ENCODE measurements around the gene KRT73. TPM values are rescaled to one million over a fixed set of nuclear protein-coding genes. Genes with fewer than 3 reads are reported as not detected.

The KRT73 gene
- total RNA-seq, 1 donor from 2014 or later, result not detected

DNA sequence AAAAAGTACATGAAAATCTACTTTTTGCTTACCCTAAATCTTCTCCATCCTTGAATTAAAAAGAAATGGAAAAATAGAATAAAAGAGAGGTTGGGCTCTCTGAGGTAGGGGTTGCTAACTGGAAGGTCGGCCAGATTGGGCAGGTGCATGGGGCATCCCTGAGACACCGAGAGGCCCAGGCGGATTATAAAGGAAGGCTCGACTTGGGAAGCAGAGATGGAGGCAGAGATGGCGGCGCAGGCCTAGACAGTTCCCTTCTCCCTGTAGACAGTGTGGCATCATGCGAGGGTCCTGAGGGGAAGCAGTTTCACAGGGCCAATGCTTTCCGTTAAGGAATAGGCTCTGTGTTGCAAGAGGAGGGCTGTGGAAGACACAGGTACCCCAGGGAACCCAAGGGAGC lies 41.0 kb downstream of the KRT73 start:
- FAIRE-seq, result no peak
- no peak for DNase-seq (ENCODE audit: low spot score in 2 of 2)

DNA sequence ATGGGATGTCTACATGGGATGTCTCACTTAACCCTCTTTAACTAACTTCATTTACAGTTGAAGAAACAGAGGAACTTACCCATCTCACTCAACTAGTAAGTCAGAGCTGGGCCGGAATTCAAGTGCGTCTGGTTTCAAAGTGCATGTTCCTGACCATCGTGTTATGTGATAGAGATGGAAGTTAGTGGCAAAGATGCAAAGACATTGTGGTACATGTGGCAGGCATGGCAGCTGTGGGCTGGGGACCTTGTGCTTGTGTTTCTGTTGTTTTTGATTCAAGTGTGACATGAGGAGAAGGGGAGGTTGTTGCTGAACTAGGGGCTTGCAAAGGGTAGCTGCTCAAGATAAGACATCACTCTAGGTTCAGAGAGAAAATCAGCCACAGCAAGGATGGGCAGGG lies 42.4 kb downstream of the KRT73 start:
- DNase-seq (ENCODE audit: low spot score in 2 of 2), result no peak
- FAIRE-seq, result no peak

DNA sequence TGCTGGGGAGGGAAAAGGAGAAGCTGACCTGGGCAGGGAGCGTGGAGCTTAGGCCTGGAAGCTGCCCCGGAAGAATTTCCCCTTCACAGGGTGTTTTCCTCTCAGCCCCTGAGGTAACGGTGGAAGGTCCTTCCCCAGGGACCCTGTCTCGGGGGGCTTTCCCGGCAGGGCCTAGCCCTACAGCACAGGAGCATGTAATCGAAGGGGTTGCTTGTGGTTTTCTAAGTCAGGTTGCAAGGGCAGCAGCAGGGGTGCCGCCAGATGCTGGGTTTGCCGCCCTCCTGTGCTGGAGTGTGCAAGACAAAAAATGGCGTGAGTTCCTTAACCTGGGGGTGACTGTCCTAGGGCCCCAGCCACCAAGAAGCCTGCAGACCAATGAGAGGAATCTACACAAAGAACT lies 43.1 kb downstream of the KRT73 start:
- FAIRE-seq (no peak), DNase-seq (ENCODE audit: low spot score in 2 of 2) (no peak)

DNA sequence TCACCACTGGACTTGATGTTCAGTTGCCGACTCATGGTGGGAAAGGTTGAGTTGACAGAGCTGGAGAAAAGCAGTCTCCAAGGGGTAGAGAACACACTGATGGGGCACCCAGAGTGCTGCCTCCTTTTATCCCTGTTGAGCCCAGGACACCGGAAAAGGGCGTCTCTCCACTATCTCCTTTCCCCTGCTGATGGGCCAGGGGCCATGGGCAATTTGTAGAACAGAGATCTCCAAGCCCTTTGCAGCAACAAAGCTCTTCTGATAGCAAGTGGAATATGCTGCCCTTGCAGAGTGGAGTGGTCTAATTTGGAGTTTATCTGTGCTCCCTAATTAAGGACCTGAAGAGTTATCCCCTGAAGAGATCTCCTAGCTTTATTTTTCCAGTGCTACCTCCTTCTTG lies 44.6 kb downstream of the KRT73 start, which contains the start of gene KRT74:
Gene KRT74 (minus strand): TSS at position 101 of the 400 bp plus-strand sequence. CDS start 66 bp downstream, at position 35.
- no peak for FAIRE-seq
- no peak for DNase-seq (ENCODE audit: low spot score in 2 of 2)

- DNase-seq (ENCODE audit: low spot score in 2 of 2) (no peak), FAIRE-seq (no peak)
Measured at GRCh38 chr12:52573306-52573705, 45.1 kb downstream of the KRT73 start.

- FAIRE-seq, result no peak
Measured at GRCh38 chr12:52570511-52570910, 47.8 kb downstream of the KRT73 start.

DNA sequence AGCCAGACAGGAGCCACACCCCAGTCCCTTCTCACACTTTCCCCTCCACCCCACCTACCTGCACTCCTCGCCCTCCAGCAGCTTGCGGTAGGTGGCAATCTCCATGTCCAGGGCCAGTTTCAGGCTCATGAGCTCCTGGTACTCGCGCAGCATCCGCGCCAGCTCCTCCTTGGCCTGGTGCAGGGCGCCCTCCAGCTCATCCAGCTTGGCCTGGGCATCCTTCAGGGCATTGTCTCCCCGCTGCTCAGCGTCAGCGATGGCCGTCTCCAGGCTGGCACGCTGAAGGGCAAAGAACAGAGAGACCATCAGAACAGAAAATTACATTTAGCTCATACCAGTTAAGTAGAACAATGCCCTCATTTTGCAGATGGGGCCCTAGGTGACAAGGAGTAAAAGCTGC lies 50.2 kb downstream of the KRT73 start:
- FAIRE-seq, result no peak
- no peak for DNase-seq (ENCODE audit: low spot score in 2 of 2)

More at GRCh38 chr12:52570511-52570910, 47.8 kb downstream of the KRT73 start:
- no peak for DNase-seq (ENCODE audit: low spot score in 2 of 2)

GRCh38 chr12:52566847-52567291 lies 51.5 kb downstream of the KRT73 start:
- DNase-seq (ENCODE audit: low spot score in 2 of 2) (no peak), FAIRE-seq (no peak)

DNA sequence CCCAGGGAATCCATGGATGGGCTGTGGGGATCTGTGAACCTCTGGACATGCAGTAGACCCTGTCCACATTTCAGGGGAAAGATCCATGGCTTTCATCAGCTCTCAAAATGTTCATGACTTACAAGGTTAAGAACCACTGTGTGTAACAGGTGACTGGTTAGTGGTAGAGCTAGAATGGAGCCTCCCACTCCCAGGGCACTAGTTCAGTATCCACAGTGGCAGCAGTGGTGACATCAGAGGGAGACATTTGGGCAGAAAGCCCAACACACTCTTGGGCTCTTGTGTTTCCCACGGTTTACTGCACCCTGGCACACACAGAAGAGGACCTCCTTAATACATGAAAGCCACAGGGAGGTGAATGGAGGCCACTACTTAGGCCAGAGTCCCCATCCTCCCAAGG lies 53.8 kb downstream of the KRT73 start:
- FAIRE-seq (no peak), DNase-seq (ENCODE audit: low spot score in 2 of 2) (no peak)

GRCh38 chr12:52561880-52562449 lies 56.4 kb downstream of the KRT73 start:
- no peak for DNase-seq (ENCODE audit: low spot score in 2 of 2)
- no peak for FAIRE-seq

DNA sequence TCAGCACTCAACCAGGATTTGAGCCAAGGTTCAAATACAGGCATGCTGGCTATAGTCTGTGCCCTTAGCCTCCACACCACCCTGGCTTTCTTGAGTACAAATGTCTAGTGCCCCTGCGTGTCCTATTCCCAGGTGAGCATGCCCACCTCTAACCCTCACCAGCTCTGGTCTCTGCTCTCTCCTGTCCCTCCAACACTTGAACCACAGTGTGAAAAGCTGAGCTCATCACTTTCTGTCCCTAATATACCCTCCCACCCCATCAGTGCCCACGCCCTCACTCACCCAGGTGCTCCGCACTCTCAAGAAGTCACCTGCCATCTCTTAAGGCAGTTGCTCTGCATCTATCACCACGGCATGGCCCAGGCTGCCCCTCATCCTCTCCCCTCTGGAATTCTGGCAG lies 58.4 kb downstream of the KRT73 start:
- FAIRE-seq (no peak), DNase-seq (ENCODE audit: low spot score in 2 of 2) (no peak)

GRCh38 chr12:52558781-52559445 lies 59.4 kb downstream of the KRT73 start:
- DNase-seq (ENCODE audit: low spot score in 2 of 2) (no peak), FAIRE-seq (no peak)

Other genes starting within 250 kb of the KRT73 start
- gene KRT84, start 232.9 kb downstream of the KRT73 start, total RNA-seq, result not detected
- gene KRT82, start 212.2 kb downstream of the KRT73 start, total RNA-seq, result not detected
- not detected for gene KRT75, start 184.2 kb downstream of the KRT73 start, total RNA-seq
- not detected for gene KRT6B, start 166.4 kb downstream of the KRT73 start, total RNA-seq
- not detected for gene KRT6C, start 144.8 kb downstream of the KRT73 start, total RNA-seq
- not detected for gene KRT6A, start 125.3 kb downstream of the KRT73 start, total RNA-seq
- not detected for gene KRT5, start 98.2 kb downstream of the KRT73 start, total RNA-seq
- not detected for gene KRT71, start 65.4 kb downstream of the KRT73 start, total RNA-seq
- not detected for gene KRT74, start 44.7 kb downstream of the KRT73 start, total RNA-seq
- not detected for gene KRT72, start 17.1 kb downstream of the KRT73 start, total RNA-seq
- not detected for gene KRT2, start 33.7 kb upstream of the KRT73 start, total RNA-seq
- 0.82 TPM for gene KRT1, start 61.8 kb upstream of the KRT73 start, total RNA-seq
- not detected for gene KRT77, start 85.0 kb upstream of the KRT73 start, total RNA-seq
- gene KRT76, start 158.8 kb upstream of the KRT73 start, total RNA-seq, result not detected
- not detected for gene KRT3, start 177.6 kb upstream of the KRT73 start, total RNA-seq
- not detected for gene KRT4, start 195.6 kb upstream of the KRT73 start, total RNA-seq
- not detected for gene KRT79, start 215.8 kb upstream of the KRT73 start, total RNA-seq
- not detected for gene KRT78, start 230.4 kb upstream of the KRT73 start, total RNA-seq

Measured in frontal cortex (tissue), 4 donors.